GM19239 (cell line): Measurements from ENCODE around the gene DAB1.
"Not testable (repeated sequence)": the region's sequence is repeated elsewhere in the genome, so short reads cannot be mapped to it uniquely, and the experiment has no call there.

Experiments used
- DNase-seq: peaks from one replicate; pipeline ENCODE4 v3.0.0; 2011; ENCODE audit warnings: low spot score; ENCODE audit not compliant: insufficient read length
- FAIRE-seq: peaks from 2 replicates; lab custom pipeline; 2011; peaks lifted over from hg19 to GRCh38; lab: Jason Lieb, UNC

DAB1 gene

GRCh38 chr1:57101209-57101608, 322.7 kb downstream of the DAB1 start:
- no peak for FAIRE-seq

DNA sequence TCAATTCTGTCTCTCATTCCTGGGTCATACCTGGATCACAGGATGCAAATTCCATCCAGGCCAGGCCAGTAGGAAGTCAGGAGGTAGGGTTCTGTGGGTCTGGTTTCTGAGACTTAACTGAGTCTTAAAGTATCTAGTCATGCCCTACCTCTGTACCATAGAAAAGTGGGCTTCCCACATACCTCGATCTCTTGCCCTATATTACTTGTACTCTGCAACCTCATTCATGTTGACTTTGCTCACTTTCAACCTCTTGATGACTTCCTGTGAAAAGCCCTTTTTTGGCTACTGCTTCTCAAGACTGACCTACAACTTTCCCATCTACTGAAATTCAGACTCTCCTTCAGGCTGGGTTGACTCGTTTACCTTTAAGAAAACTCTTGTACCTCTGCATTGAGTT, 329.1 kb downstream of the DAB1 start:
- no peak for FAIRE-seq
- no peak for DNase-seq

More at GRCh38 chr1:57101209-57101608, 322.7 kb downstream of the DAB1 start:
- DNase-seq: no peak

DNA sequence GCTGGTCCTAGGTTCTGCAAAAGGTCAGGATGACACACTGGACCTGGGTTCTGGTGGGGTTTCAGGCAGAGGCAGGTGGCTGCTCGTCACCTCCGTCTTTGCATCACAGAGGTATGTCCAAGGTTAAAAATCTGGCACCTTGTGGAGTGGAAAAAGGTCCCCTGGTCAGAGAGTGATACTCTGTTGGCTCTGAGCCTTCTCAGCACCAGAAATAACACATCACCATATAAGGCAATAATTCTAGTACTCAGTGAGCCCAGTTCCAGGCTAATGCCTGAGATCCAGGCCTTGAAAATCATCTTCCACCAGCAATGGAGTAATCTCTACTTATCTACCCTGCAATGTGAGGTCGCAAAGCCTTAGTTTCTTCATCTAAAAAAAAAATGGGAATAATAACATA, 330.7 kb downstream of the DAB1 start:
- FAIRE-seq: no peak

GRCh38 chr1:57091642-57092041, 332.2 kb downstream of the DAB1 start:
- no peak for DNase-seq
- FAIRE-seq: no peak

More for the DNA sequence above, 330.7 kb downstream of the DAB1 start:
- no peak for DNase-seq

DNA sequence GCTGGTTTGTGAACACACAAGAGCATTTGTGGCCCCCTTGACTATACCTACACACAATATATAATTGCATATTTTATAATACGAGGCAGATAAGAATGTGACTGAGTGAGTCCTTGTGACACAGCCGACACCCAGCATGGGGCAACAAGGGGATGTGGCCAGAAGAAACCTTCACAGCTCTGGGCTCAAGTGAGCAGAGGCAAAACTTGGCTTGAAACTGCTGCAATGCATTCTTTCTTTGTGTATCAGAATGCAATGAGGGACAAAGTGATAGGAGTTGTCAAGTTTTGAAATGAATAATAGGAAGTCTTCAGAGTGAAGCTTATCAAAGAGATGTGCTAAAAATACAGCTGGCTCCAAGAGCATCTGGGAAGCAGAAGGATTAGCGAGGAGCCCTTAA, 334.0 kb downstream of the DAB1 start:
- FAIRE-seq: no peak

DNA sequence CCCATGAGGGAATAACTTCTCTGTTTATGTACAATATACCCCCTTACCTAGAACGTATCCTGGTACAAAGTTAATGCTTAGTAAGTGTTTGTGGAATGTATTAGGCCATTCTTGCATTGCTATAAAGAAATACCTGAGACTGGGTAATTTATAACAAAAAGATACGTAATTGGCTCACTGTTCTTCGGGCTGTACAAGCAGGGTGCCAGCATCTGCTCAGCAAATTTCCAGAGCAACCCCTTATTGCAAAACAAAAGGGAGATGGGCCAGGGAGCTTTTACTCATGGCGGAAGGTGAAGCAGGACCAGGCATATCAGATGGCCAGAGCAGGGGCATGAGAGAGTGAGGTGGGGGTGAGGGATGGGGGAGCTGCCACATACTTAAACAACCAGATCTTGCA, 334.6 kb downstream of the DAB1 start:
- FAIRE-seq (no peak), DNase-seq (no peak)

More for the DNA sequence above, 334.0 kb downstream of the DAB1 start:
- no peak for DNase-seq

DNA sequence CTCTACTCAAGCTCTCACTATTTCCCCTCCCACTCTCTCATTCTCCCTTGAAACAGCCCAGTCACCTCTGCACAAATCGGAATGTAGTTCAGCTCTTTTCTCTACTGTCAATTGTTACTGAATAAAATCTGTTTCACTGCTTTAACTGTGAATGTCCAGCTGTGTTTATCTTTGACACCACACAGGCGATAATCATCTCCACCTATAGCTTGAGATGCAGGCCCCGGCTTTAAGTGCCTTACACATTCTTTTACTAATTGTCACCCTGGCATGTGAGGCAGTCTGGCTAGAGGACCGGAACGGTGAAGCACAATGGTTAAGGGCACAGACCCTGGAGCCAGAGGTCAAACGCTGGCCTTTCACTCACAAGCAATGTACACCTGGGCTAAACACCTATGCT, 335.2 kb downstream of the DAB1 start:
- FAIRE-seq: no peak

DNA sequence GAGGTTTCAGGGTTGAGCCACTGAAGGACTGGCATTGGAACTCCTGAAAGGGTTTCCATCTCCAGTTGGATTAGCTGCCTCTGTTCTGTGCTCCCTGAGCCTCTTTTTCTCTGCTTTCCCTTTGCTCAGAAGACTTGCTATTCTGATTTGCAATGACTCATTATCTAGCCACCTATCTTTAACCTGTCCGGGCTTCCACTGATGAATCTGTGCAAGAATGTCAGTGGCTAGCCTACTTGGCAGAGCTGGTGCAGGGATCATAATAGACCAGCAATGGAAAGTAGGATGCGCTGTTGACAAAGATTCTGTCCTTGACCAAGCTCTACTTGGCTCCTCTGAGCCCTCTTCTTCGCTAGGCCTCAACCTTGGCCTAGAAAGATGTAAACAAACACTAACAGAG, 336.2 kb downstream of the DAB1 start:
- DNase-seq, FAIRE-seq: not testable (repeated sequence)

More for the DNA sequence above, 335.2 kb downstream of the DAB1 start:
- no peak for DNase-seq

DNA sequence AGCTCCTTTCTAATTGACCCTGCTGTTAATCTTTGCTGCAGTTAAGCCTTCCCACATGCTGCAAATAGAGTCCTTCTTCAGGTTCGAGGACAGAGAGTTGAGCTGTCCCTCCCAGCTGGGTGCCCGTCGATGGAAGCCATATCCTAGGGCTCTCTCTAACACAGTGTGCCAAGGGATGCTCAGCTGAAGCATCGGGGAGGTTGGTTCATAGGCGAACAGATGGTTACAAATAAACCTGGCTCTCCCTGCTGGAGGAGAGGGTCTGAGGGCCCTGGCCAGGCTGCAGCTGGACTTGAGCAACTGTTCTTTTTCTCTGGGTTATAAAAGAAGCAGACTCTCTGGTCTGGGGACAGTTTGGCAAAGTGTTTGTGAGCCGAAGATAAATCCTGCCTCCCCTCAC, 337.7 kb downstream of the DAB1 start:
- FAIRE-seq (no peak), DNase-seq (no peak)

GRCh38 chr1:57084701-57085100, 339.2 kb downstream of the DAB1 start:
- FAIRE-seq (no peak), DNase-seq (no peak)

GRCh38 chr1:57082711-57083439, 341.0 kb downstream of the DAB1 start:
- FAIRE-seq (no peak), DNase-seq (no peak)

DNA sequence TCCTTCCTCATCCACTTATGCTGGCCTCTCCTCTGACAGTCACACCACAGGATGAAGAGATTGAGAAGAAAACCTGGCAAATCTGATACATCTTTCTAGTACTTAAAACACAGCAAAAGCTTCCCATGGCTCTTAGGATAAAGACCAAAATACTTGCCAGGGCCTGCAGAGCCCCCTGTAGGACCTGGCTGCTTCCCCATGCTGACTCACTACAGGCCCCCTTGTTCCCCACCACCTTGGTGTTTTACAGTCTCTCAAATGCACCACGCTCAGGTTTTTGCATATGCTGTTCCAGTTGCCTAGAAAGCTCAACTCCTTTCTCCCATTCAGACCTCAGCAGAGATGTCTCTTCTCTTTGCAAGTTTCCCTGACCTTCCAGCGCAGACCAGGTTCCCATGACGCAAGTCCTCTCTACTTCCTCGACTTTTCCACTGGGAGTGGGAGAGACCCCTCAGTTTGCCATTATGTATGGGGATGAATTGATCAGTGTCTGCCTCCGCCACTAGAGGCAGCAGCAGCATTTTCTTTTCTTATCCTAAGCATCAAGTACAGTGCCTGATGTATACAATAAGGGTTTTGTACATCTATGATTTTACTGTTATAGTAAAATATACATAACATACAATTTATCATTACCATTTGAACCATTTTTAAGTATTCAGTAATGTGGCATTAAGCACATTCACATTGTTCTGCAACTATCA, 344.3 kb downstream of the DAB1 start:
- FAIRE-seq (no peak), DNase-seq (no peak)

- FAIRE-seq: no peak
- DNase-seq: no peak
These were observed 351.3 kb downstream of the DAB1 start for GRCh38 chr1:57072401-57073110.

- FAIRE-seq (no peak), DNase-seq (no peak)
These were observed 356.0 kb downstream of the DAB1 start for GRCh38 chr1:57067863-57068262.

GRCh38 chr1:57066980-57067610, 356.8 kb downstream of the DAB1 start:
- FAIRE-seq (no peak), DNase-seq (no peak)

- FAIRE-seq (no peak), DNase-seq (no peak)
These were observed 358.4 kb downstream of the DAB1 start for GRCh38 chr1:57065442-57065841.

DNA sequence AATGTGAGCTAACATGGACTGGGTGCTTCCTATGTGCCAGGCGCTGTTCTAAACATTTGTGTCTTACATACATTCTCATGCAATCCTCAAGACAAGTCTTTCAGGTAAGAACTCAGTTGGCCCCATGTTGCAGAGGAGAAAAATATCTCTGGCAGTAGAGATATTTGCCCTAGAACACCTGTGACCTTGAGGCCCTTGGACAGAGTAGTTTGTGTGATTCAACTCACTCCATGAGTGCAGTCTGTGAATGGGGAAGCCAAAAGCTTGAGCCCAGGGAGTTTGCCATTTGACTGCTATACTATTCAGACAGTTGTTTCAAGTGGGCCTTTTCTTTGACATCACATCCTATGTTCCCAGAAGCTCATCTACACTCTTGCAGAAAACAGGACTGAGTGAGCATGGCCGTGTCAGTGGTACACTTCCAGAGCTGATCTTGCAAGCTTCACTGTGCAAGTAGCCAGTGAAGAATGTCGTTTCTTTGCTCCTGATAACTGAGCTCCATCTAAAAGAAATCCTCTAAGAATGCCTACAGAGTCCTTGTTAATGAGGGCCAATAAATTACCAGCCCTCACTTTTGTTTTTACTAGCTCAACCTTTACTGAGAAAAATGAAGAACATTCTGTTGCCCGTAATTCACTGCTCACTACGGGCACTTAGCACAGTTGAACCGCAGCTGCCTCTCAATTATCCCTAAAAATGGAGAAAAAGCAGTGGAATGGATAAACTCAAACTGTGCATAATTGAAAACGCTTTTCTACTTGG, 359.3 kb downstream of the DAB1 start:
- FAIRE-seq (no peak), DNase-seq (no peak)

- no peak for FAIRE-seq
These were observed 360.3 kb downstream of the DAB1 start for GRCh38 chr1:57063406-57064125.

GRCh38 chr1:57061369-57061768, 362.5 kb downstream of the DAB1 start:
- DNase-seq: no peak
- FAIRE-seq: no peak

More at GRCh38 chr1:57063406-57064125, 360.3 kb downstream of the DAB1 start:
- DNase-seq: no peak
